ENCODE data around the gene TOP2A.

Gene TOP2A

GRCh38 chr17:40453881-40454612 is 36.4 kb upstream of the TOP2A start:
- DNase-seq = no peak

DNA sequence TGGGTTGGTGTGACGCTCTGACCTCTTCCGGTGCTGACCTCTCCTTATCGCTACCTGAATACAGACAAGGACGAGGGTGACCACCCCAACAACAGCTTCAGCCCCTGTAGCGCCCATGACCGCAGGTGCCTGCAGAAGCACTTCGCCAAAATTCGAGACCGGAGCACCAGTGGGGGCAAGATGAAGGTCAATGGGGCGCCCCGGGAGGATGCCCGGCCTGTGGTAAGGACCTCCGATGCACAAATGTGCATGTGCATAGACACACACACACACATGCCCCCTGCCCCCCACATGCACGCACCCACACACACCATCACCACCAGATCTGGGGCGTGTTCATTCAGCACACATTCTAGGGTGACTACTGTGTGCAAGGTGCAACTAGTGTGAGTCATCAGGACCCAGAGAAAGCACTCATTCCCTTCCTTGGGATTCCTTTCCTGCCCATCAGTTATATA is 35.3 kb upstream of the TOP2A start:
- DNase-seq = no peak

DNA sequence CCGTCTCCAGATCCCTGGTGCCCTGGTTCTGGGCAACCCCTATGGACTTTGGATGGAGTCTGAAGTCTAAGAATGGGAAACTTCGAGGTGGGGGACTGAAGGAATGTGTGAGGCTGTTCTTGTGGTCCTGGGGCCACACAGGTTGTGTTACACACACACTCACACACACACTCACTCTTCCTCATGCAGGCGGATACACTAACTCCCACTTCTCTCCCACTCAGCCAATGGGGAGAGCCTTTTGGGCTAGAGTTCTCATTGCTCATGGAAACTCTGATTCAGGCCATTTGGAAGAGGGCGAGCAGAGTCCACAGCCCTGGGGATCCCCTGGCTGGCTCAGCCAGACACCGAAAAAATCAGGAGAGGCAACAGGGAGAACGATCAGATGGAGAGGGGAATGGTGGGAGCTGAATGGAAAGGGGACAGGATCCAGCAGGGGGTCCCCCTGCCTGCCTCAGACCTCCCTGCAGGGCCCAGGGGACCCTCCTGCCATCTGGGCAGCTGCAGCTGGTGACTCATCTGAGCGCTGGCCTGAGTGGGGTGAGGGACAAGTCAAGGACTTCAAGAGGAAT is 34.6 kb upstream of the TOP2A start:
- DNase-seq = no peak

- no peak for DNase-seq
These were observed 33.7 kb upstream of the TOP2A start for GRCh38 chr17:40451420-40451819.

DNA sequence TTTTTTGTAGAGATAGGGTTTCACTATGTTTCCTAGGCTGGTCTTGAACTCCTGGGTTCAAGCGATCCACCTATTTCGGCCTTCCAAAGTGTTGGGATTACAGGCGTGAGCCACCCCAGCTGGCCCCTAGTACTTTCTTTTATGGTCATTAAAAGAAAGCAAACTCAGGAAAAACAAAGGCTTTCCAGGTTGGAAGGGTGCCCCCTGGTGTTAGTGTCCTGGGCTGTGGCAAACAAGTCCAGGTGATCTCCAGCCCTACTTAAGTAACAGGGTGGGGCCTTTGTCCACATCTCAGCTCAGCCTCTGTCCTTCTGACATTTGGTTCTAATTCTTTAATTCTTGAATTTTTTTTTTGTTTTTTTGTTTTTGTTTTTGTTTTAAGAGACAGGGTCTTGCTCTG is 32.5 kb upstream of the TOP2A start:
- DNase-seq = no peak

DNA sequence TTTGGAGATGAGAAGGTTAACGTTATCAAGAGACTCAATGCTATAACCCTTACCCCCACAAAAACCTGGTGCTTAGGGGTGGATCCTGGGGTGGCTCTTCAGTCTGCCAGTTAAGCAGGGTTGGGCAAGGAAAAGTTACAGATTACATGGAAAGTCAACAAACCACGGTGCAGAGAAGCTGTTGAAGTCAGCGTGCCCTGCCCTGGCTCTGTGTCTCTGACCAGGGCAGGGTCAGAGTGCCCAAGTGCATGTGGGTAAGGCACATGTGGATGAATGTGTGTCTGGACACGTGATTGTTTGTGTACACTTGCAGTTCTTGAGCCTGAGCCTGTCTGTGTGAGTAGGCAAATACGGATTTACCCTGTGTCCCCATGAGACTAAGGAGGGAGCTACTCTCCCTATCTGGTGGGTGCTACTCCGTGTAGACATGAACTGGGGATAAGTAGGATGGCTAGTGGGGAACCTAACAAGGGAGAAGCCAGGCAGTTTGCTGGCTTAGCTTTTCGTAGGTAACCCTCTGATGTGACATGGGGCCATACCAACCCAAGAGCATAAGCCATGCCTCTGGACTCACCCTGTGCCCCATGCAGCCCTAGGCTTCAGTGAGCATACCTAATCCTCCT is 31.1 kb upstream of the TOP2A start:
- no peak for DNase-seq

DNA sequence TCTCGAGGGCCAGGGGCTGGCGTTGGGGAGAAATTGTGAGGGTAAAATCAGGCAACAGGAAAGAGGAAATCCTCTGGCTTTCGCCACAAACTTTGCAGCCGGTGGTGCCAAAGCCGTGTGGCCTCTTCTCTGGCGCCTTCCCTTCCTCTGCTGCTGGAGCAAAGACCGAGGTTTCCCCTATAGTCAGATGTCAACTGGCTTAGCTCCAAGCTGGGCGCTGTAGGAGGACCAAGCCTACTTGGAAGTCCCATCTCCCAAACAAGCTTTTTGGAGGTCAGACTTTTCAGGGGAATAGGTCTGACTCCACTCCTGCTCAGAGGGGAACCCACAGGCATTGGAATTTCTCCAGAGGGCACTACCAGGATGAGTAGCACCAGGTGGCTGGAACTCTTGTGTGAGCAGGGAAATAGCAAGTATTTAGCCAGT is 30.5 kb upstream of the TOP2A start:
- DNase-seq = no peak

DNA sequence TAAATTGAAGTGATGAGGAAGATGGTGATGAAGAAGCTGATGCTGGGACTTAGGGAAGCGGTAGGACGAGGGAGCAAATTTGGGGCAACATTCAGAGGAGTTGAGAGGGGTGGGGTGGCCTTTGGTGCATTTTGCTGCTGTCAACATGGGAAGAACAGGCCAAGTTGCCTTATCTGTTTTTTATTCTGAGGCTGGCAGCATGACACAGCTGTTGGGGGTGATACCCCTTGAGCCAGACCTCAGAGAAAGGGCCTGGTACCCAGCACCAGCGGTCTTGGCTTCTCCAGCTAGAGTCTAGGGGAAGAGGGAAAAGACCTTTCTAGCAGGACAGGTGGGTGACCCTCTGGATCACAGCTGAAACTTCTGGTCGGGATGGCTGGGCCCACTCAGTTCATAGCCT is 30.1 kb upstream of the TOP2A start:
- DNase-seq = no peak

DNA sequence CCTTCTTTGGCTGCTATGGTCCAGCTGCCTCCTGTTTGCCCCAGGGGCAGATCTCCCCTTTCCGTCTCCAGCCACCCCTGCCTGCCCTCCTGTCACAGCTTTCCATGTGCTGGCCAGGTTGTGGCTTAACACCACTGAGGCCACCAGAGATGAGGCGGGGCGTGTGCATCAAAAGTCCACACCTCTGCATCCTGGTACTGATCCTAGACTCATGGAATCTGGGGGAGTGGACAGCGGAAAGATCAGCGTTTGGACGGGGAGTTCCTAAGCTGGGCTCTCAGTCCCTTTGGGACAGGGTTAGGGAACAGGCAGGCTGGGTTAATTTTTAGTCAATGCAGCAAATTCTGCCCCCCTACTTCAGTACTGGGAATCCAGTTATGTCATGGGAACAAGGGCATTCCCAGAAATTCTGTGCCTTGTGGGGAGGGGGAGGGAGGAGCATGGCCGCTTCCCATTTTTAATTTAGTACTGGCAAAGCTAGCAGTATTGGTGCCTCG is 29.5 kb upstream of the TOP2A start:
- DNase-seq = no peak

GRCh38 chr17:40445751-40446468 is 28.2 kb upstream of the TOP2A start:
- no peak for DNase-seq

GRCh38 chr17:40443988-40444899 is 26.5 kb upstream of the TOP2A start:
- DNase-seq = no peak

GRCh38 chr17:40443196-40443987 is 25.7 kb upstream of the TOP2A start, which contains the start of gene IGFBP4:
Gene IGFBP4 (plus strand): TSS chr17:40443450. CDS start chr17:40443736, 286 bp downstream.
- DNase-seq = peak; percentile 58 to 69

GRCh38 chr17:40442392-40443195 is 24.9 kb upstream of the TOP2A start:
- DNase-seq = no peak

DNA sequence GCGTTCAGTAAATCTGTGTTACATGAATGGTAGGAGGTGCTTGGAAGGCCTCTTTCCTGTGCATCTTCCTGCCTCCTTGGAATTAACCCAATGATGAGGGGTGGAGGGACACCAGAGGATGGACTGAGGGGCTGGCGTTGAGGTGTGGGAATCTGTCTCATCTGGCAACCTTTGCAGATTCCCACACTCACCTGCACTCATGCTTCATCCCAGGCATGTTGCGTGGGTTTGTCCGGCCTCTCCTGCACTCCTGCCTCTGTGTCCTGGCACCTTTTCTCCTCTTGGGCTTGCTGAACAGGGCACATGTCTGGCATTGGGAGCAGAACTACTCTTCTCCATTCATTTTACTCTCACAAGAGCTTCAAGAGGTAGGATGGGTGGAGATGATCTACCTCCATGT is 22.5 kb upstream of the TOP2A start:
- no peak for DNase-seq

DNA sequence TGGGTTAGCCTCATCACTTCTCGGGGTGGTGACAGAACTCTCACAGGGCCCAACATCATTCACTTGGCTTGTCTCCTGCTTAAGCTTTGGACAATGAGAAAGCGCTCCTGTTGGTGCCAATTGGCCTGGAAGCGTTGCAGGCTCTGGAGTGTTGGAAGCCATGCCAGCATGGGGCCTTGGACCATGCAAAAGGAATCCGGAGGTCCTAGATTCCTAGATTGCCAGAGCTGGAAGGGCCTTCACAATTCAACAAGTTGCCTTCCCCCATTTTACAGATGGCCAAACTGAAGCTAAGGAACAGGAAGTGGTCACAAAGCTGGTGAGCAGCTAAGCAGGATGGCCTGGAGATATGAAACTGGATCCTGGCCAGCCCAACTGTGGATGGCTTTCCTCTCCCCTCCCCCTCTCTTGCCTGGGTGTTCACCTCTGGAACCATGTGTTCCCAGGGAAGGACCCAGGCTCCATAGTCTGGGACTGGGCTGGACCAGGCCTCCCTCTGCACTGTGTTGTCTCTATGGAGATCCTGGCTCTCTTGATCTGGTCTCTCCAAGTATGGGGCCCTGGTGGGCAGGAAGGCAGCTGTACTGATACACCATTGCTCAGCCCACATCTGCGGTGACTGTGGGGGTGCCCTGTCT is 19.5 kb upstream of the TOP2A start:
- DNase-seq = no peak

GRCh38 chr17:40436636-40437035 is 18.9 kb upstream of the TOP2A start:
- DNase-seq = no peak

GRCh38 chr17:40433551-40434415 is 16.1 kb upstream of the TOP2A start:
- no peak for DNase-seq

- no peak for DNase-seq
These were observed 15.3 kb upstream of the TOP2A start for GRCh38 chr17:40432864-40433528.
